DOHH2 (cell line): ENCODE measurements around the gene ZNRD2.

Experiments used
- H3F3A ChIP-seq: fragments of 200-600 bp; sonication (generic), shearing (Covaris generic); 2 replicates; pipeline ENCODE4 v1.6.0; 2016; ENCODE audit warnings: antibody characterized with exemption, mild to moderate bottlenecking; ENCODE audit not compliant: control insufficient read depth, insufficient read depth
- H3K27ac ChIP-seq: fragments of 200-600 bp; sonication (generic); 2 replicates; pipeline ENCODE4 v1.5.1; 2014; ENCODE audit warnings: low read depth, mild to moderate bottlenecking, low read length, moderate library complexity
- H3K27me3 ChIP-seq: fragments of 200-600 bp; sonication (generic); 2 replicates; pipeline ENCODE4 v1.6.1; 2014; ENCODE audit warnings: mild to moderate bottlenecking, low read length, mixed read lengths; ENCODE audit not compliant: control insufficient read depth
- H3K36me3 ChIP-seq: fragments of 200-600 bp; sonication (generic); 2 replicates; pipeline ENCODE4 v1.6.1; 2014; ENCODE audit warnings: mild to moderate bottlenecking, low read length, moderate library complexity, mixed read lengths; ENCODE audit not compliant: control insufficient read depth
- H3K4me1 ChIP-seq: fragments of 200-600 bp; sonication (generic); 2 replicates; pipeline ENCODE4 v1.6.1; 2014; ENCODE audit warnings: mild to moderate bottlenecking, low read length, mixed read lengths; ENCODE audit not compliant: control insufficient read depth
- H3K4me2 ChIP-seq: fragments of 200-600 bp; sonication (generic); 2 replicates; pipeline ENCODE4 v1.6.0; 2014; ENCODE audit warnings: mild to moderate bottlenecking, low read length, moderate library complexity
- H3K4me3 ChIP-seq: fragments of 200-600 bp; sonication (generic); 2 replicates; pipeline ENCODE4 v1.5.1; 2014; ENCODE audit warnings: mild to moderate bottlenecking, low read length, mixed read lengths
- H3K79me2 ChIP-seq: fragments of 200-600 bp; sonication (generic); 2 replicates; pipeline ENCODE4 v1.6.1; 2014; ENCODE audit warnings: mild to moderate bottlenecking, low read length, mixed read lengths; ENCODE audit not compliant: control insufficient read depth
- H3K9me2 ChIP-seq: fragments of 200-600 bp; sonication (generic); replicated peaks from 2 replicates; pipeline ENCODE4 v1.6.1; 2014; ENCODE audit warnings: mild to moderate bottlenecking, low read length, mixed read lengths; ENCODE audit not compliant: control insufficient read depth
- H3K9me3 ChIP-seq: fragments of 200-600 bp; sonication (generic); 2 replicates; pipeline ENCODE4 v1.6.1; 2014; ENCODE audit warnings: antibody characterized with exemption, low read length, mixed read lengths; ENCODE audit not compliant: control insufficient read depth, insufficient read depth
- H4K20me1 ChIP-seq: fragments of 200-600 bp; sonication (generic); 2 replicates; pipeline ENCODE4 v1.6.0; 2014; ENCODE audit warnings: low read depth, mild to moderate bottlenecking, antibody characterized with exemption, low read length, moderate library complexity; ENCODE audit not compliant: control insufficient read depth, insufficient read depth
- CTCF ChIP-seq: fragments of 200-600 bp; sonication (generic); IDR thresholded peaks from one replicate; pipeline ENCODE4 v1.5.1; 2014; ENCODE audit warnings: antibody characterized with exemption, mild to moderate bottlenecking, low read depth, low read length; ENCODE audit not compliant: poor library complexity, severe bottlenecking
- EZH2phosphoT487 ChIP-seq: fragments of 200-600 bp; sonication (generic); IDR thresholded peaks from 2 replicates; pipeline ENCODE4 v1.6.1; 2017; ENCODE audit warnings: borderline replicate concordance, mild to moderate bottlenecking, antibody characterized with exemption, low read length, moderate library complexity, mixed read lengths

The ZNRD2 gene

GRCh38 chr11:65574109-65574810 is 4.0 kb downstream of the ZNRD2 start:
- Histone ChIP-seq H3K79me2 (peaks cover 47% of the 10 kb centered on the region), H3K27me3 (no peaks in the 10 kb centered on the region), H3K4me2 (peak overlapping the region; percentile 87), H3K4me3 (peak overlapping the region; percentile 98), H3K36me3 (peaks cover 15% of the 10 kb centered on the region), H3K9me2 (no peaks in the 10 kb centered on the region), H4K20me1 (0 out of 2 replicates have a peak, but pooled peaks cover 2% of the 10 kb centered on the region), H3K4me1 (peaks cover 55% of the 10 kb centered on the region), H3K9me3 (no peaks in the 10 kb centered on the region), H3K27ac (peak overlapping the region; percentile 90), H3F3A (peaks cover 25% of the 10 kb centered on the region)
- no peak for TF ChIP-seq EZH2phosphoT487
- TF ChIP-seq CTCF = peak; percentile 51

GRCh38 chr11:65574811-65575567 is 4.7 kb downstream of the ZNRD2 start:
- H3K36me3 ChIP-seq = peaks cover 15% of the 10 kb centered on the region
- H4K20me1 ChIP-seq = 0 out of 2 replicates have a peak, but pooled peaks cover 2% of the 10 kb centered on the region
- no peaks in the 10 kb centered on the region for H3K27me3 ChIP-seq
- peaks cover 43% of the 10 kb centered on the region for H3K79me2 ChIP-seq
- peaks cover 55% of the 10 kb centered on the region for H3K4me1 ChIP-seq
- H3K27ac ChIP-seq = peak overlapping the region; percentile 90
- H3K9me3 ChIP-seq = no peaks in the 10 kb centered on the region
- peak overlapping the region; percentile 86 for H3K4me3 ChIP-seq
- H3K9me2 ChIP-seq = no peaks in the 10 kb centered on the region
- peak overlapping the region; percentile 87 for H3K4me2 ChIP-seq
- peaks cover 20% of the 10 kb centered on the region for H3F3A ChIP-seq
- TF ChIP-seq CTCF (no peak), EZH2phosphoT487 (no peak)

GRCh38 chr11:65575568-65576231 is 5.4 kb downstream of the ZNRD2 start, which contains the start of gene EHBP1L1:
TSS of gene EHBP1L1 (plus strand) at chr11:65576053. CDS start at chr11:65576303, 250 bp downstream.
- Histone ChIP-seq H3K79me2 (peaks cover 39% of the 10 kb centered on the region), H3F3A (peaks cover 20% of the 10 kb centered on the region), H3K4me3 (peak within 1 kb of the TSS; percentile 86), H3K27ac (peak within 1 kb of the TSS; percentile 90), H3K36me3 (peaks cover 16% of the 10 kb centered on the region), H3K9me3 (no peaks in the 10 kb centered on the region), H3K4me2 (peak within 1 kb of the TSS; percentile 87), H3K27me3 (no peaks in the 10 kb centered on the region), H3K4me1 (peaks cover 55% of the 10 kb centered on the region), H4K20me1 (0 out of 2 replicates have a peak, but pooled peaks cover 2% of the 10 kb centered on the region), H3K9me2 (no peaks in the 10 kb centered on the region)
- TF ChIP-seq EZH2phosphoT487 (no peak), CTCF (no peak)
